K562 (cell line): ENCODE measurements around the gene MINAR1. TPM values are rescaled to one million over a fixed set of nuclear protein-coding genes. Genes with fewer than 3 reads are reported as not detected.
A peak's percentile ranks its signal among the peaks of the same experiment; 100 is the strongest.

ENCODE experiments used
- ATAC-seq: fragments of 200-7000 bp; cut with Tn5 transposase; 3 replicates; pipeline ENCODE4 v1.9.1; 2020; ENCODE audit warnings: moderate library complexity
- Bru-seq: library from RNA; stranded (reverse); fragments of 400-500 nt; gene quantifications from one replicate; lab custom pipeline; 2021; lab: Mats Ljungman, UMichigan
- BruChase-seq, 2 experiments: library from RNA; stranded (reverse); fragments of 400-500 nt; gene quantifications; one replicate each; lab custom pipeline; 2021; lab: Mats Ljungman, UMichigan
- BruUV-seq: library from RNA; stranded (reverse); fragments of 400-500 nt; replicated peaks from 2 replicates; lab custom pipeline; 2021; lab: Mats Ljungman, UMichigan
- CTCF ChIA-PET: fragments of 300-600 bp; formaldehyde crosslinking; extraction: SDS; loops from one replicate; lab custom pipeline; 2021; ENCODE audit warnings: low intra/inter-chr PET ratio; lab: Yijun Ruan, JAX
- POLR2A ChIA-PET: fragments of 300-600, 350-650 bp; sonication (Branson Sonifier 250); formaldehyde crosslinking; extraction: SDS; loops from one replicate; lab custom pipeline; 2021; ENCODE audit warnings: antibody characterized with exemption, inconsistent platforms; lab: Yijun Ruan, JAX
- DNase-seq, 4 experiments: peaks; one replicate each; pipeline versions ENCODE4 v3.0.0 to v3.0.0-alpha.2; 2011 to 2018; ENCODE audit warnings: low spot score in 3 of 4, mixed read lengths in 3 of 4; ENCODE audit errors: extremely low read depth in 1 of 4
- FAIRE-seq: peaks from 2 replicates; lab custom pipeline; 2011; peaks lifted over from hg19 to GRCh38; lab: Jason Lieb, UNC
- H2AFZ ChIP-seq: 2 replicates; pipeline ENCODE4 v1.6.0; 2011; ENCODE audit warnings: low read depth, low read length, control low read depth, inconsistent platforms
- H3K27ac ChIP-seq: fragments of 200-600 bp; 3 replicates; pipeline ENCODE4 v1.8.0; 2011; ENCODE audit warnings: low read depth, mild to moderate bottlenecking, control low read depth, inconsistent platforms, low read length, moderate library complexity, mixed read lengths; ENCODE audit errors: extremely low read depth
- H3K27me3 ChIP-seq, 2 experiments: fragments of 300-600 bp in 1 of 2; 2 replicates in 1 of 2; 3 replicates in 1 of 2; pipeline versions ENCODE4 v1.6.0 to v1.8.0; 2011; ENCODE audit warnings: inconsistent platforms in 2 of 2, low read length in 2 of 2, mild to moderate bottlenecking in 1 of 2, mixed read lengths in 1 of 2, moderate library complexity in 1 of 2; ENCODE audit not compliant: control insufficient read depth in 2 of 2, insufficient read depth in 2 of 2
- H3K36me3 ChIP-seq: fragments of 300-600 bp; 3 replicates; pipeline ENCODE4 v1.8.0; 2011; ENCODE audit warnings: mild to moderate bottlenecking, low read length, inconsistent platforms; ENCODE audit not compliant: control insufficient read depth, insufficient read depth
- H3K4me1 ChIP-seq, 2 experiments: fragments of 200-600 bp in 1 of 2; replicated peaks in 1 of 2; 2 replicates in 1 of 2; 3 replicates in 1 of 2; pipeline versions ENCODE4 v1.5.1 to v1.8.0; 2011; ENCODE audit warnings: inconsistent platforms in 2 of 2, low read length in 2 of 2, mild to moderate bottlenecking in 1 of 2, mixed read lengths in 1 of 2, moderate library complexity in 1 of 2; ENCODE audit not compliant: control insufficient read depth in 2 of 2, insufficient read depth in 2 of 2
- H3K4me2 ChIP-seq: 2 replicates; pipeline ENCODE4 v1.6.1; 2011; ENCODE audit warnings: low read length, control low read depth, inconsistent platforms, mixed read lengths; ENCODE audit not compliant: insufficient read depth
- H3K4me3 ChIP-seq: fragments of 200-600 bp; sonication (generic), shearing (Covaris generic); 2 replicates; pipeline ENCODE4 v1.5.1; 2016; ENCODE audit warnings: control low read depth, inconsistent platforms
- H3K79me2 ChIP-seq: fragments of 200-600 bp; 3 replicates; pipeline ENCODE4 v1.8.0; 2011; ENCODE audit warnings: low read length, inconsistent platforms; ENCODE audit not compliant: control insufficient read depth, insufficient read depth
- H3K9ac ChIP-seq, 2 experiments: 2 replicates each; pipeline versions ENCODE4 v1.6.0 to v1.6.1; 2011; ENCODE audit warnings: low read depth in 2 of 2, low read length in 2 of 2, control low read depth in 1 of 2, inconsistent platforms in 1 of 2, mild to moderate bottlenecking in 1 of 2, mixed read lengths in 1 of 2; ENCODE audit not compliant: insufficient read depth in 1 of 2
- H3K9me1 ChIP-seq: one replicate; pipeline ENCODE4 v1.6.0; 2011; ENCODE audit warnings: inconsistent platforms, mild to moderate bottlenecking, low read length, moderate library complexity; ENCODE audit not compliant: control insufficient read depth, insufficient read depth
- H3K9me3 ChIP-seq: replicated peaks from 2 replicates; pipeline ENCODE4 v1.5.1; 2011; ENCODE audit warnings: low read depth, low read length, inconsistent platforms; ENCODE audit not compliant: control insufficient read depth, insufficient read depth
- H4K20me1 ChIP-seq: replicated peaks from 2 replicates; pipeline ENCODE4 v1.6.1; 2011; ENCODE audit warnings: low read length, inconsistent platforms, mixed read lengths; ENCODE audit not compliant: control insufficient read depth, insufficient read depth
- CREB3L1 ChIP-seq: fragments of 450-650 bp; IDR thresholded peaks from 2 replicates; pipeline ENCODE4 v1.6.1; 2014; ENCODE audit warnings: low read depth, mild to moderate bottlenecking, moderate library complexity, borderline replicate concordance
- KLF13 ChIP-seq: fragments of 450-650 bp; IDR thresholded peaks from 2 replicates; pipeline ENCODE4 v1.6.1; 2016; ENCODE audit warnings: missing genetic modification characterization, low read depth, mild to moderate bottlenecking, missing compliant biosample characterization, moderate library complexity, borderline replicate concordance
- TAL1 ChIP-seq: fragments of 450-650 bp; IDR thresholded peaks from 2 replicates; pipeline ENCODE4 v1.6.1; 2016; ENCODE audit warnings: mild to moderate bottlenecking
- UBTF ChIP-seq, 2 experiments: IDR thresholded peaks; 2 replicates each; pipeline ENCODE4 v1.6.1; 2012; ENCODE audit warnings: improper control_type of control experiment in 2 of 2, low read depth in 2 of 2, low read length in 2 of 2, borderline replicate concordance in 1 of 2
- ZNF143 ChIP-seq: sonication (generic); formaldehyde crosslinking; IDR thresholded peaks from 2 replicates; pipeline ENCODE4 v1.9.0; 2022; ENCODE audit warnings: mild to moderate bottlenecking, missing genetic modification reagents
- ZNF324 ChIP-seq: fragments of 250-450 bp; sonication (Bioruptor Pico); IDR thresholded peaks from 2 replicates; pipeline ENCODE4 v1.4.0; 2020; ENCODE audit warnings: mild to moderate bottlenecking
- ZNF609 ChIP-seq: sonication (generic); formaldehyde crosslinking; IDR thresholded peaks from 2 replicates; pipeline ENCODE4 v1.8.1; 2023; ENCODE audit warnings: missing genetic modification reagents, mild to moderate bottlenecking, borderline replicate concordance
- WGBS: fragments of 100-300 bp; shearing (Covaris generic); methylation state at CpG from one replicate; pipeline ENCODE4 v1.1.6; 2016; ENCODE audit warnings: low coverage, mixed read lengths; ENCODE audit not compliant: insufficient coverage; ENCODE audit errors: missing lambda C conversion rate; 5-methylcytosine and 5-hydroxymethylcytosine counted together
- in situ Hi-C: fragments of 300-500 bp; cut with MboI; formaldehyde crosslinking; loops from 4 replicates; pipeline ENCODE4 v1.15.0; 2018; ENCODE audit warnings: inconsistent platforms, mixed read lengths
- intact Hi-C: fragments of 100-400 bp; cut with micrococcal nuclease; formaldehyde crosslinking; loops from 2 replicates; pipeline ENCODE4 v1.14.2; 2022
- long read RNA-seq, 3 experiments: library from polyadenylated mRNA in 2 of 3; library from RNA in 1 of 3; unstranded in 2 of 3; stranded (forward) in 1 of 3; transcript quantifications; one replicate each; pipeline ENCODE4 v2.0.0, GENCODE V29; 2019 to 2022
- polyA minus RNA-seq, 3 experiments: library from RNA; depleted of rRNA, polyadenylated mRNA; stranded (reverse); fragments of >200 nt; gene quantifications; 2 replicates each; pipeline ENCODE4 v1.2.3, GENCODE V29; 2011
- polyA plus RNA-seq, 8 experiments: library from polyadenylated mRNA; depleted of rRNA in 4 of 8; stranded (reverse) in 5 of 8; unstranded in 3 of 8; fragments of >200 nt; fragmentation: Nextera tagmentation in 2 of 8; fragmentation: Illumina TruSeq in 1 of 8; extraction: Ambion mirVana in 2 of 8; extraction: Trizol in 1 of 8; gene quantifications; 2 replicates each; pipeline versions ENCODE4 v1.2.1 to v1.2.3, GENCODE V29; 2011 to 2014; ENCODE audit warnings: inconsistent platforms in 1 of 8, missing spikeins in 1 of 8
- total RNA-seq, 7 experiments: library from RNA; depleted of rRNA in 6 of 7; stranded (reverse); fragments of >200 nt in 6 of 7; fragmentation: Illumina TruSeq in 2 of 7; extraction: Trizol in 2 of 7; gene quantifications; 2 replicates each; pipeline versions ENCODE4 v1.2.1 to v1.2.3, GENCODE V29; 2011 to 2021; ENCODE audit warnings: low replicate concordance in 1 of 7

The MINAR1 gene
- 1.2 and 1.8 TPM in 2 replicates for total RNA-seq (2011; cell fraction: chromatin; rRNA removed; ENCODE audit: low replicate concordance)
- 0.33 and 0.66 TPM in 2 replicates for total RNA-seq (2011; cell fraction: nucleolus; rRNA removed)
- 0.88 and 1.3 TPM in 2 replicates for total RNA-seq (2011; cell fraction: nucleoplasm; rRNA removed)
- total RNA-seq (2014; rRNA removed) (0.50 and 0.65 TPM in 2 replicates), total RNA-seq (2014; rRNA removed; fragmentation: Illumina TruSeq; extraction: Trizol) (0.77 and 0.80 TPM in 2 replicates), total RNA-seq (2015; rRNA removed; fragmentation: Illumina TruSeq; extraction: Trizol) (1.2 and 1.3 TPM in 2 replicates), total RNA-seq (2021) (0.72 and 0.89 TPM in 2 replicates), polyA plus RNA-seq (2011; rRNA removed) (0.25 and 0.47 TPM in 2 replicates), polyA plus RNA-seq (2014; fragmentation: Illumina TruSeq; extraction: Trizol) (0.60 and 1.2 TPM in 2 replicates), polyA plus RNA-seq (2014; fragmentation: Nextera tagmentation; extraction: Ambion mirVana) (under 1 TPM; 0.21 to 0.31 TPM), polyA plus RNA-seq (2014; rRNA removed) (0.49 and 0.52 TPM in 2 replicates), polyA minus RNA-seq (2011; rRNA and poly(A)+ RNA removed) (0.91 and 1.7 TPM in 2 replicates), Bru-seq, nascent RNA (percentile 32 among the genes with signal in this experiment), BruChase-seq, experiment 1, labeled RNA remaining after a 2-hour chase (percentile 29 among the genes with signal in this experiment), BruChase-seq, experiment 2, labeled RNA remaining after a 6-hour chase (percentile 34 among the genes with signal in this experiment)
- 0.19 and 0.27 TPM in 2 replicates for polyA plus RNA-seq (2011; cell fraction: cytosol; rRNA removed)
- polyA plus RNA-seq (2011; cell fraction: nucleus; rRNA removed): 1.2 and 1.7 TPM in 2 replicates
- polyA plus RNA-seq (2012): 0.52 and 1.1 TPM in 2 replicates
- 0.48 and 0.64 TPM in 2 replicates for polyA minus RNA-seq (2011; cell fraction: cytosol; rRNA and poly(A)+ RNA removed)
- 0.27 and 1.00 TPM in 2 replicates for polyA minus RNA-seq (2011; cell fraction: nucleus; rRNA and poly(A)+ RNA removed)
- long read RNA-seq, experiment 1, partial matches to known transcripts: 0 of 1 reads
- long read RNA-seq, experiment 1, other reads (novel, unspliced or antisense): 1 of 1 reads
- long read RNA-seq, experiment 2: 0 reads
- long read RNA-seq, experiment 3, partial matches to known transcripts: 0 of 1 reads
- long read RNA-seq, experiment 3, other reads (novel, unspliced or antisense): 1 of 1 reads

- H3K36me3 ChIP-seq: no peaks in the 10 kb centered on the region
- no peaks in the 10 kb centered on the region for H4K20me1 ChIP-seq
- H3K9me1 ChIP-seq: no peaks in the 10 kb centered on the region
- DNase-seq: no peak
- no TSS peak for BruUV-seq
- no peak for FAIRE-seq
- H3K9me3 ChIP-seq: no peaks in the 10 kb centered on the region
- WGBS: 54% methylated on average over 18 of the region's 84 CpGs
- peaks cover 0 to 25% of the 10 kb centered on the region in 2 experiments; a peak in 3 of 5 replicates for H3K27me3 ChIP-seq
- H3K4me2 ChIP-seq: no peak within 1 kb of the TSS
- H3K4me3 ChIP-seq: no peak within 1 kb of the TSS
- H3K79me2 ChIP-seq: no peaks in the 10 kb centered on the region
- no peak for ATAC-seq
- ChIA-PET POLR2A (no interaction called here), CTCF (no interaction called here)
- H3K4me1 ChIP-seq: no peaks in the 10 kb centered on the region
- in situ Hi-C loops: no loop called here
- H2AFZ ChIP-seq: no peak within 1 kb of the TSS
- intact Hi-C loops: no loop called here
- H3K9ac ChIP-seq: no peak within 1 kb of the TSS
- H3K27ac ChIP-seq: no peak within 1 kb of the TSS
- TF ChIP-seq ZNF143 (CRISPR knock-in tag): no peak
- no peak for TF ChIP-seq TAL1
- no peak for TF ChIP-seq KLF13
- no peak for TF ChIP-seq ZNF324 (CRISPR knock-in tag)
- no peak for TF ChIP-seq CREB3L1
- no peak for TF ChIP-seq ZNF609 (CRISPR knock-in tag)
- no peak for TF ChIP-seq UBTF (IDR thresholded peaks at IDR 0.05; ENCODE audit: borderline replicate concordance in 1 of 2, low read depth in 2 of 2, low read length in 2 of 2)
Measured at GRCh38 chr15:79431636-79432344, at the start of gene MINAR1. MINAR1 (plus strand) TSS chr15:79432336; CDS start chr15:79456148, 23,812 bp downstream.
